ENCODE measurements around the gene BEND5.

BEND5 gene

DNA sequence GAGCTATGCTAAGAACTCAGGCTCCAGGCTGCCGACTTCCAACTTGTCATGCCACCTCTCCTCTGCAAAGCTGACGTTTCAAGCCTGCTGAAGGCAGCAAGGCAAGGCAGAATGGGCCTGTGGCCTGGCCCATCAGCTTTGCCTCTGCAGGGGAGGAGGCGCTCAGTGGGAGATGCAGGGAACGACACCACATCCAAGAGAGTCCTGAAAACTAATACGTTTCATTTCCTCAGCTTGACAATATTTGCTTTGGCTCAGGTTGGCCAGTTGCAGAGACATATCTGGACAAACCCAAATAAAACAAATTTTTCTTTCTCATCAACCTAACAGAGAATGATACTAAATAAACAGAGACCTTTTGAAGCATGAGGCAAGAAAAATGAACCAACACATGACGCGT is 35.3 kb downstream of the BEND5 start:
- H3K27ac ChIP-seq: no peak overlapping the region
- TF ChIP-seq, protein P1, sequence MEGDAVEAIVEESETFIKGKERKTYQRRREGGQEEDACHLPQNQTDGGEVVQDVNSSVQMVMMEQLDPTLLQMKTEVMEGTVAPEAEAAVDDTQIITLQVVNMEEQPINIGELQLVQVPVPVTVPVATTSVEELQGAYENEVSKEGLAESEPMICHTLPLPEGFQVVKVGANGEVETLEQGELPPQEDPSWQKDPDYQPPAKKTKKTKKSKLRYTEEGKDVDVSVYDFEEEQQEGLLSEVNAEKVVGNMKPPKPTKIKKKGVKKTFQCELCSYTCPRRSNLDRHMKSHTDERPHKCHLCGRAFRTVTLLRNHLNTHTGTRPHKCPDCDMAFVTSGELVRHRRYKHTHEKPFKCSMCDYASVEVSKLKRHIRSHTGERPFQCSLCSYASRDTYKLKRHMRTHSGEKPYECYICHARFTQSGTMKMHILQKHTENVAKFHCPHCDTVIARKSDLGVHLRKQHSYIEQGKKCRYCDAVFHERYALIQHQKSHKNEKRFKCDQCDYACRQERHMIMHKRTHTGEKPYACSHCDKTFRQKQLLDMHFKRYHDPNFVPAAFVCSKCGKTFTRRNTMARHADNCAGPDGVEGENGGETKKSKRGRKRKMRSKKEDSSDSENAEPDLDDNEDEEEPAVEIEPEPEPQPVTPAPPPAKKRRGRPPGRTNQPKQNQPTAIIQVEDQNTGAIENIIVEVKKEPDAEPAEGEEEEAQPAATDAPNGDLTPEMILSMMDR (conservative IDR thresholded peaks at IDR 0.05): no peak
- no peak for TF ChIP-seq ZFX (IDR thresholded peaks at IDR 0.05)

DNA sequence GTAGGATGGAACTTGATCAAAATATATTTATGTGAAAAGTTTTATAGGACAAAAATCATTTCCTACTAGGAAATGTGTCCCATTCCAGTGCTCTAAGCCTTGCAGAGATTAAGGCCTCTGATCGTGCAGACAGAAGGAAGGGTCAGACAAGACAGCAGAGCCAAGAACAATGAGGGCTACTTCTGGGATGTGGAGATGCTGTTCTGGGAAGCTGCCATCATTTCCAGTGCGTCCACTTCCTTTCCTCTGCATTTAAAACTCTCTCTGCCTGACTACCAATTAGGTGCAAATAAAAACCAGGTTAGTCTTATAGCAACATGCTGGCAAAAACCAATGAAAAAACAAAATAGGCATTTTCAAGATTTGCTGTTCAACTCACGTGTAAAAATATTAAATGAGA is 36.1 kb downstream of the BEND5 start:
- no peak overlapping the region for H3K27ac ChIP-seq
- TF ChIP-seq ZFX (IDR thresholded peaks at IDR 0.05): no peak
- TF ChIP-seq, protein P1 (conservative IDR thresholded peaks at IDR 0.05): no peak

DNA sequence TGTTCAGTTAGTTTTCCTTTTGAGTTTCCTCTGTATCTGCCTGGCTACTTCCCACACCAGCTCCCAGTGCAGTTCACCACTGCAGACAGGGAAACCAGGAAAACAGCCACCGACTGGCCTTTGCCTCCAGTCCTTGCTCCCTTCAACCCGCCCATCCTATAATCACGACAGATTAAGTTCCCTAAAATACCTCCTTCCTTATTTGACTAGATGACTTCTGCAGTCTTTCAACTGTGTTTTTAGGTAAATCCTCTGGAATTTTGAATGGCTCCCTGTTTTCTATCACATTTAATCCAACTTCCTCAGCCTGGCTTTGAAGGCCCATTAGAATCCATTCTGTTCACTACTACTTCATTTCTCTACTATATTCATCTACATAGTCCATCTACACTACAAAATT is 37.6 kb downstream of the BEND5 start:
- TF ChIP-seq ZFX (IDR thresholded peaks at IDR 0.05): no peak
- no peak overlapping the region for H3K27ac ChIP-seq

GRCh38 chr1:48738356-48738755 is 38.3 kb downstream of the BEND5 start:
- no peak for TF ChIP-seq ZFX (IDR thresholded peaks at IDR 0.05)
- TF ChIP-seq, protein P1 (conservative IDR thresholded peaks at IDR 0.05): no peak
- H3K27ac ChIP-seq: no peak overlapping the region

DNA sequence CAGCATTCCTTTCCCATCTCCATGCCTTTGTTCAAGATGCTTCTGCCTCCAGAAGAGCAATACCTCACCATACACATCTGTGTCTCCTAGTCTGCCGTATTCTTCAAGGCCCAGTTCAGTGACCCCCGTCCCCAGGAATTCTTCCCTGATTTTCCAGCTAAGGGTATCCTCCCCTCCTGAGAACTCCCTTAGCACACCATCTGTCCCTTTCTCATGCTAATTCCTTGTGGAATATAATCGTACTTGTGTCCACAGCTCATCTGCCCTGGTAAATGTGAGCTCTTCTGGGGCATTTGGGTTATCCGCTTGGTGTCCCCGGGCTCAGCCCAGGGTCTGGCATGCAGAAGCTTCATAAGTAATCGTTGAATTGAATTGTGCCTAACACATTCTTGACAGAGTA is 40.9 kb downstream of the BEND5 start:
- TF ChIP-seq, protein P1 (conservative IDR thresholded peaks at IDR 0.05): no peak
- TF ChIP-seq ZFX (IDR thresholded peaks at IDR 0.05): no peak
- no peak overlapping the region for H3K27ac ChIP-seq

GRCh38 chr1:48730164-48730910 is 46.4 kb downstream of the BEND5 start:
- TF ChIP-seq ZFX (IDR thresholded peaks at IDR 0.05): no peak
- TF ChIP-seq, protein P1 (conservative IDR thresholded peaks at IDR 0.05): no peak
- H3K27ac ChIP-seq: no peak overlapping the region

- no peak overlapping the region for H3K27ac ChIP-seq
- TF ChIP-seq, protein P1 (conservative IDR thresholded peaks at IDR 0.05): no peak
- TF ChIP-seq ZFX (IDR thresholded peaks at IDR 0.05): no peak
Observed at GRCh38 chr1:48728584-48728983, 48.1 kb downstream of the BEND5 start.

Measured in C4-2B (cell line).